AG09309 (cell line): ENCODE data around the gene SWAP70.

ENCODE experiments used
- DNase-seq: peaks from one replicate; pipeline ENCODE4 v3.0.0-alpha.2; 2010; ENCODE audit warnings: low read depth
- H3K4me3 ChIP-seq: 2 replicates; pipeline ENCODE4 v1.5.1; 2011; ENCODE audit warnings: mild to moderate bottlenecking, low read depth, low read length, moderate library complexity; ENCODE audit not compliant: control insufficient read depth
- CTCF ChIP-seq: IDR thresholded peaks from 2 replicates; pipeline ENCODE4 v1.5.1; 2011; ENCODE audit warnings: mild to moderate bottlenecking, low read depth, low read length, inconsistent platforms; ENCODE audit not compliant: insufficient read depth, control insufficient read depth; ENCODE audit errors: missing control alignments

SWAP70 gene

GRCh38 chr11:9750551-9750950, 86.7 kb downstream of the SWAP70 start:
- H3K4me3 ChIP-seq: no peak overlapping the region
- TF ChIP-seq CTCF: no peak
- DNase-seq: no peak

- H3K4me3 ChIP-seq: no peak overlapping the region
- TF ChIP-seq CTCF: no peak
- DNase-seq: no peak
These were observed 88.2 kb downstream of the SWAP70 start for GRCh38 chr11:9752091-9752490.

GRCh38 chr11:9753021-9753420, 89.1 kb downstream of the SWAP70 start:
- DNase-seq: no peak
- H3K4me3 ChIP-seq: no peak overlapping the region
- no peak for TF ChIP-seq CTCF

- no peak for TF ChIP-seq CTCF
- no peak overlapping the region for H3K4me3 ChIP-seq
- DNase-seq: no peak
These were observed 90.2 kb downstream of the SWAP70 start for GRCh38 chr11:9754010-9754471.

GRCh38 chr11:9755561-9756185, 91.8 kb downstream of the SWAP70 start:
- TF ChIP-seq CTCF: no peak
- H3K4me3 ChIP-seq: no peak overlapping the region
- DNase-seq: no peak

GRCh38 chr11:9756461-9756860, 92.6 kb downstream of the SWAP70 start:
- no peak for TF ChIP-seq CTCF
- no peak for DNase-seq

More at GRCh38 chr11:9756461-9756860, 92.6 kb downstream of the SWAP70 start:
- H3K4me3 ChIP-seq: no peak overlapping the region
